Cerebellar nuclear complex (tissue), 1 donor: ENCODE data around the gene LSM12.

ENCODE experiments used
- DNase-seq, 2 experiments: peaks; one replicate each; lab custom pipeline; 2025; lab: John Stamatoyannopoulos, UW

Gene LSM12

GRCh38 chr17:44095647-44096496 lies 29.4 kb upstream of the LSM12 start:
- no peak for DNase-seq

DNA sequence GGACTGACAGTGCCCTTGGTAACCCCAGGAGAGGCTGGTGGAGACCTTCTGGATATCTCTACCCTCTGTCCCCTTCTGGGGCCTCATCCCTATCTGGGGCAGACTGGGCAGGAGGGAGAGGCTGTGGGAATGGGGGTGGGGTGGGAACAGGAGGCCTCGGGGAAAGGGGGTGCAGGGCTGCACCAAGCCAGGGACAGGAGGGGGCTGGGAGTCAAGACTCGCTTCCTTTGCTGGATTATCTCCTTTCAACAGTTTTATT lies 28.8 kb upstream of the LSM12 start:
- DNase-seq: no peak

DNA sequence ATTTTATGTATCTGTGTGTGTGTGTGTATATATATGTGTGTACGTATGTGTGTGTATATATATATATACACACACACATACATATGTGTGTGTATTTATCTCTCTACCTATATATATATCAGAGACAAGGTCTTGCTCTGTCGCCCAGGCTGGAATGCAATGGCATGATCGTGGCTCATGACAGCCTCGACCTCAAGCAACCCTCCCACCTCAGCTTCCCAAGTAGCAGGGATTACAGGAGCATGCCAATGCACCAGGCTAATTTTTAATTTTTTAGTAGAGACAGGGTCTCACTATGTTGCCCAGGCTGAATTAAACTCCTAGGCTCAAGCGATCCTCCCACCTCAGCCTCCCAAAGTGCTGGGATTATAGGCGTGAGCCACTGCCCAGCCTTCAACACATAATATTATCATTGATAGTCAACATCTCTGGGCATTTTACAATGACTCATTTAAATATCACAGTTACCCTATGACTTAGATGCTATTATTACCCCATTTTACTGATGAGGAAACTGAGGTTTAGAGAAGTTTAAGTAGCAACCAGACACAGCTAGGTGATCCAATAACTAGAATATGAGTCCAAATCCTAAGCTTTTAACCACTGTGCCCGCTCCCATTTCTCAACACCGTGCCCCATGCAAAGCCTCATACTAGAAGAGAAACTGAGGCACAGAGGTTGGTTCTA lies 28.4 kb upstream of the LSM12 start:
- DNase-seq: no peak

DNA sequence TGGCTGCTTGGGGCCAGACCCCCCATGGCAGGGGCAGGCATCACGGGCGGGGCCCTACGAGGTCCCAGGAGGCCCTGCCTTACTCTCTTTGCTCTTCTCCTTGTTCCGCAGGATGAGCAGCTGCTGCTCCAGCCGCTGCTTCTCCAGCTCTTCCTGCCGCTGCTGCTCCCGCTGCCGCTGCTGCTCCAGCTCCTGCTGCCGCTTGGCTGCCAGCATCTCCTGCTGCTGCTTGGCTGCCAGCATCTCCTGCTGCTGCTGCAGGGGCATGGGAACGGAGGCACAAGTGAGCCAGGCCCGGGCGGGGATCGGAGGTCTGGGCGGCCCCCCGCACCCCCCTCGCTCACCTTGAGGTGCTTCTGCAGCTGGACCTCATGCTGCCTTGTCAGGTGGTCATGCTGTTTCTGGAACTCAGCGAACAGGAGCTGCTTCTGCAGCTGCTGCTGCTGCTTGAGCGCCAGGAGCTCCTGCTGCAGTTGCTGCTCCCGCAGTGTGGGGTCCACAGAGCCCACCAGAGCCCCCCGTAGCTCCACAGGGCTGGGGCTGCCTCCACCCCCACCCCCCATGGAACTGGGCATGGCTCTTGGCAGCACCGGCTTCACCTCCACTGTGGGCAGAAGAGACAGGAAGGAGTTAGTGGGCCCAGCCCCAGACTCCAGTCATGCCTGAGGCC lies 26.9 kb upstream of the LSM12 start:
- DNase-seq: no peak

GRCh38 chr17:44092051-44092450 lies 25.6 kb upstream of the LSM12 start:
- DNase-seq: no peak

- DNase-seq: no peak
Measured at GRCh38 chr17:44091200-44091997, 24.9 kb upstream of the LSM12 start.

DNA sequence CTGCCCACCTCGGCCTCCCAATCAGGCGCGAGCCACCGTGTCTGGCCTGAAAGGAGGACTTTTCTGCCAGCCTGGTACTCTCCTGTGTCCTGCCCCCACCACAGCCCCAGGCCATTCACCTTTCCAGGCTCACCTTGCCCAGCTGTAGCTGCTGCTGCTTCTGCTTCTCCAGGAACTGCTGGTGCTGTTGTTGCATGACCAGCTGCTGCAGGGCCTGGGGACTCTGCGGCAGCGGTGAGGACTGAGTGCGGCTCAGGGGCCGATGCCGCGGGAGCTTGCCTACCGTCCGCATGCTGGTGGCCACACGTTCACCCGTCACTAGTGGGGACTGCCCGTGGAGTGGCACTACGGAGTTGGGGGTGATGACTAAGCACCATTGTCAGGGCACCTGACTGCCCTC lies 21.8 kb upstream of the LSM12 start:
- DNase-seq: no peak

DNA sequence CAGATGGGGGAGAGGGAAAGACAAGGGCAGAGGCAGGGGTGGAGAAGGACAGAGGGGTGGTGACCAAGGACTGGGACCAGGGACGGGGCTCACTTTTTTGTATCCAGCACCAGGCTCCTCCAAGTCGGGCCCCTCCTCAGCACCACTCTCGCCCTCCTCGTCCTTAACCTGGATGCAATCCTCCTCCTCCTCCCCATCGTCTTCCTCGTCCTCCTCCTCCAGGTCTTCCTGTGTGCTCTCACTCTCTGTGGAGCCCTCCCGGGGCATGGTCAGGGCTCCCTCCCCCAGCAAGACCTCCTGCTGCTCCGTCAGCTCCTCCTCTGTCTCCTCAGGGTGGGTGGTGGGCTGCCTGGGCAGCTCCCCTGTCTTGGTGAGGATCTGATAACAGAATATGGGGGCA lies 20.8 kb upstream of the LSM12 start:
- no peak for DNase-seq

GRCh38 chr17:44086364-44087311 lies 20.2 kb upstream of the LSM12 start:
- no peak for DNase-seq

GRCh38 chr17:44085908-44086307 lies 19.4 kb upstream of the LSM12 start:
- no peak for DNase-seq

- DNase-seq: no peak
Measured at GRCh38 chr17:44084921-44085320, 18.4 kb upstream of the LSM12 start.

GRCh38 chr17:44084131-44084538 lies 17.7 kb upstream of the LSM12 start:
- DNase-seq: no peak

GRCh38 chr17:44083250-44083849 lies 16.9 kb upstream of the LSM12 start:
- DNase-seq: no peak

DNA sequence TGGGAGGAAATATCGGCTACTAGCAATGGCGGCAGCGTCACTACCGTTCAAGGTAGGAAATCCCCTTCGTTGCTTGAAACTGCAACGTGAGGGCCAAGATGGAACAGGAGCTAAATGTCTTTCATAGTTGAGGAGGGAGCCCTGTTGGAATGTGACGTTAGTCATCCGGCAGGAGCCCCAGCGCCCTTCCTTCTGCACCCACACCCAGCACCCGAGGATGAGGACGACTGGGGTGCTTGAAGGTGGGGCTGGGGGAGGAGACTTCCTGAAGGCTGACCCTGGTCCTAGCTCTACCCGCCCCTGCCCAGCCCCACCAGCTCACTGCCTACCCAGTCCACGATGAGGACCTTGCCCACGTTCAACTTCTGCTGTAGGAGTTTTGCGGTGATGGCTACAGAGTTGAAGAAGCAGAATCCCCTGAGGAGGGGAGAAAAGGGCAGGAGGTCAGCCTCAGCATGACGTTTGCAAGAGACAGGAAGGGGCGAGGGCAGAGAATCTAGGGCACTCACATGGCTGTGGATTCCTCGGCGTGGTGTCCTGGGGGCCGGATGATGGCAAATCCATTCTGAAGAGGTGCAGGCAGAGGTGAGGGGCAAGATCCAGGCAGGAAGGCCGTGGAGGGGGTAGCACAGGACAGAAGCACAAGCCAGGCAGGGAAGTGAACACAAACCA lies 15.9 kb upstream of the LSM12 start:
- DNase-seq: no peak

- no peak for DNase-seq
Measured at GRCh38 chr17:44081681-44082080, 15.2 kb upstream of the LSM12 start.

DNA sequence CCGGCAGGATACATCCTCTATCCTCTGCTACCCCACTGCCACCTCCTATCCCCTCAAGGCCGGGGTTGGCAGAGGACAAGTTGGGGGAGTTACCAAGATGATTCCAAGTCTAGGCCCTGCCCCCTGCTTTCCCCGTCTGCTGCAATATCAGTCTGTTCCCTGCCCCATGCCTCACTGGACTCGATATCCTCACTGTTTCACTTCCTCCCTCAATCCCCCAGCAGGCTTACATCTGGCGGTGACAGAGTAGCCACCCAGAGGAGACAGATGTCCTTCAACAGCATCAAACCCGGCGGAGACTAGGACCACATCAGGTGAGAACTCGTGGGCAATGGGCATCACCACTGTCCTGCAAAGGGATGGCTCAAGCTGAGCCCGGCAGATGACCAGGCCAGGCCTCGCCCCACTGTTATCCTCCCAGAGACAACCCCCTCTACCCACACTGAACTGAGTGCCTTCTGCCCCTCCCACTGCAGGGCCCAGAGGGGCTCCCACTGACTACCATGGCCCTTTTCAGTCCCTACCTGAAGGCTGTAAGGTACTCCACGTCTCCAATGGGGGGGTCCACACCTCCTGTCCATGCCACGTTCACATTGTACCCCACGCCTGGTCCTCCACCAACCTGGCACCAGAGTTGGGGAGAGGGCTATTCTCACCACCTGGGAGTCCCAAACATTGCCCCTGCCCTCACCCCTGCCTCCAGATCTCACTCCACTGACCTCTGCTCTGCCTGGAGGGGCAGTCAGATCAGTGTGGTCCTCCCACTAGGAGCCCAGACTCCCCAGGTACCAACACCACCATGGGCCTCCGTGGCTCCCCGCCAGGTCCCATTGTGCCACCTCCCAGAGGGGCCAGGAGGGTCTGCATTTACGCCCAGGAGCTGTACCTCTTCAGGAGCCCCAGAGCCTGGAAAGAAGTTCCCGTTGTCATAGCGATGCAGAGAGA lies 13.7 kb upstream of the LSM12 start:
- DNase-seq: no peak

DNA sequence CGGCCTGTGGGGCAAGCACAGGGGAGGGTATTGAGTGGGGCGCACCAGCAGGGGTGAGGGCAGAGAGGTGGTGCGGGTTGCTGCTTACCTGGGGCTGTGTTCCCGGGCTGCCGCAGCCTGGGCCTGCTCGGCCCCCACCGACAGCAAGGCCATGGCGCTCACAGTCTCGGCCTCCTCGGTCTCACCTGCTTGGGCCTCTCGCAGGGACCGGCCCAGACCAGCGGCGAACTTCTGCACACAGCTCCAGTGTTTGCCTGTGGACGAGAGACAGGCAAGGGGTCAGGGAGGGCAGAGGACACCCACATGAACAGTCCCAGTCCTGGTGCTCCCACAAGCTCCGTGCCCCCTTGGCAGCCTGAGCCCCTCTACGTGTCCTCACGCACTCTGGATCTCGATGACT lies 11.9 kb upstream of the LSM12 start:
- DNase-seq: no peak

- DNase-seq: no peak
Measured at GRCh38 chr17:44077595-44077909, 11.1 kb upstream of the LSM12 start.
